Vagina (tissue), 2 donors: ENCODE results near the gene LGR4.
"Not testable (repeated sequence)": the region's sequence is repeated elsewhere in the genome, so short reads cannot be mapped to it uniquely, and the experiment has no call there.

Experiments
- POLR2A ChIP-seq, 2 donors: fragments of 450-650 bp; IDR thresholded peaks; one replicate each; pipeline ENCODE4 v1.6.1; 2017; ENCODE audit warnings: antibody characterized with exemption in 2 of 2, mild to moderate bottlenecking in 2 of 2, moderate library complexity in 2 of 2
- POLR2AphosphoS5 ChIP-seq, 2 donors: sonication (generic); formaldehyde crosslinking; IDR thresholded peaks; one replicate each; pipeline ENCODE4 v1.9.0; 2017; ENCODE audit warnings: antibody characterized with exemption in 2 of 2, mild to moderate bottlenecking in 2 of 2, low read depth in 1 of 2; ENCODE audit not compliant: insufficient read depth in 1 of 2

GRCh38 chr11:27321340-27321739 is 151.2 kb downstream of the LGR4 start:
- not testable (repeated sequence) for TF ChIP-seq POLR2A (IDR thresholded peaks at IDR 0.05); POLR2AphosphoS5 (IDR thresholded peaks at IDR 0.05; ENCODE audit: insufficient read depth in 1 of 2, low read depth in 1 of 2)
